Measurements from ENCODE around the gene ZNF626.

The ZNF626 gene

GRCh38 chr19:20607943-20608342 lies 53.4 kb downstream of the ZNF626 start:
- TF ChIP-seq POLR2A (IDR thresholded peaks at IDR 0.05; ENCODE audit: low read length) (no peak), GATA1 (IDR thresholded peaks at IDR 0.05; ENCODE audit: low read depth, low read length) (no peak)

More at GRCh38 chr19:20607943-20608342, 53.4 kb downstream of the ZNF626 start:
- no peak for DNase-seq

All from erythroblast (primary cell).